DOHH2 (cell line): ENCODE measurements around the gene PGBD2.

Experiments
- H3F3A ChIP-seq: fragments of 200-600 bp; sonication (generic), shearing (Covaris generic); 2 replicates; pipeline ENCODE4 v1.6.0; 2016; ENCODE audit warnings: antibody characterized with exemption, mild to moderate bottlenecking; ENCODE audit not compliant: control insufficient read depth, insufficient read depth
- H3K27ac ChIP-seq: fragments of 200-600 bp; sonication (generic); 2 replicates; pipeline ENCODE4 v1.5.1; 2014; ENCODE audit warnings: low read depth, mild to moderate bottlenecking, low read length, moderate library complexity
- H3K27me3 ChIP-seq: fragments of 200-600 bp; sonication (generic); 2 replicates; pipeline ENCODE4 v1.6.1; 2014; ENCODE audit warnings: mild to moderate bottlenecking, low read length, mixed read lengths; ENCODE audit not compliant: control insufficient read depth
- H3K36me3 ChIP-seq: fragments of 200-600 bp; sonication (generic); 2 replicates; pipeline ENCODE4 v1.6.1; 2014; ENCODE audit warnings: mild to moderate bottlenecking, low read length, moderate library complexity, mixed read lengths; ENCODE audit not compliant: control insufficient read depth
- H3K4me1 ChIP-seq: fragments of 200-600 bp; sonication (generic); 2 replicates; pipeline ENCODE4 v1.6.1; 2014; ENCODE audit warnings: mild to moderate bottlenecking, low read length, mixed read lengths; ENCODE audit not compliant: control insufficient read depth
- H3K4me2 ChIP-seq: fragments of 200-600 bp; sonication (generic); 2 replicates; pipeline ENCODE4 v1.6.0; 2014; ENCODE audit warnings: mild to moderate bottlenecking, low read length, moderate library complexity
- H3K4me3 ChIP-seq: fragments of 200-600 bp; sonication (generic); 2 replicates; pipeline ENCODE4 v1.5.1; 2014; ENCODE audit warnings: mild to moderate bottlenecking, low read length, mixed read lengths
- H3K79me2 ChIP-seq: fragments of 200-600 bp; sonication (generic); 2 replicates; pipeline ENCODE4 v1.6.1; 2014; ENCODE audit warnings: mild to moderate bottlenecking, low read length, mixed read lengths; ENCODE audit not compliant: control insufficient read depth
- H3K9me2 ChIP-seq: fragments of 200-600 bp; sonication (generic); replicated peaks from 2 replicates; pipeline ENCODE4 v1.6.1; 2014; ENCODE audit warnings: mild to moderate bottlenecking, low read length, mixed read lengths; ENCODE audit not compliant: control insufficient read depth
- H3K9me3 ChIP-seq: fragments of 200-600 bp; sonication (generic); 2 replicates; pipeline ENCODE4 v1.6.1; 2014; ENCODE audit warnings: antibody characterized with exemption, low read length, mixed read lengths; ENCODE audit not compliant: control insufficient read depth, insufficient read depth
- H4K20me1 ChIP-seq: fragments of 200-600 bp; sonication (generic); 2 replicates; pipeline ENCODE4 v1.6.0; 2014; ENCODE audit warnings: low read depth, mild to moderate bottlenecking, antibody characterized with exemption, low read length, moderate library complexity; ENCODE audit not compliant: control insufficient read depth, insufficient read depth
- CTCF ChIP-seq: fragments of 200-600 bp; sonication (generic); IDR thresholded peaks from one replicate; pipeline ENCODE4 v1.5.1; 2014; ENCODE audit warnings: antibody characterized with exemption, mild to moderate bottlenecking, low read depth, low read length; ENCODE audit not compliant: poor library complexity, severe bottlenecking
- EZH2phosphoT487 ChIP-seq: fragments of 200-600 bp; sonication (generic); IDR thresholded peaks from 2 replicates; pipeline ENCODE4 v1.6.1; 2017; ENCODE audit warnings: borderline replicate concordance, mild to moderate bottlenecking, antibody characterized with exemption, low read length, moderate library complexity, mixed read lengths

Gene PGBD2

DNA sequence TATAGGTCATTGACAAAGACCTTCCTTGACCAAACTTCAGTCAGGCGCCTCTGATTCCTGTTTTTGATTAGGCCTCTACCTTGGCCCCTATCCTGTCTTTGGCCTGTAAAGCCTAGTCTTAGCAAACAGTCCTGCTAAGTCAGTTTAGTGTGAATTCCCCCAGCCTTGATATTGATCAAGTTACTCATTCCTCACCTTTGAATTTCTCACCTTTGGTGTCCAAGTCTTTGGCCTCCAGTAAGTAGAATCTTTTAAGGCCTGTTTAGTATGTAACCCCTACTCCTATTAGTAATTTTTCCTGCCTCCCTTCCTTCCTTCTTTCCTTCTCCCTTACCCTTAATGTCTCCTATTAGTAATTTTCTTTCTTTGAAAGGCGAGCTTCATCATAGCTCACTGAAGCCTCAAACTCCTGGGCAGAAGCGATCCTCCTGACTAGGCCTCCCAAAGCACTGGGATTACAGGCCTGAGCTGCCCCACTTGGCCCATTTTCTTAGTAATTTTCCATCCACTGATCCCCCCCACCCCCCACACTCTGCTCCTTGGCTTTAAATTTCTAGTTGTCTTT lies 34.1 kb upstream of the PGBD2 start:
- H3K9me2 ChIP-seq = no peaks in the 10 kb centered on the region
- no peaks in the 10 kb centered on the region for H3K79me2 ChIP-seq
- H3K4me1 ChIP-seq = peaks cover 19% of the 10 kb centered on the region

DNA sequence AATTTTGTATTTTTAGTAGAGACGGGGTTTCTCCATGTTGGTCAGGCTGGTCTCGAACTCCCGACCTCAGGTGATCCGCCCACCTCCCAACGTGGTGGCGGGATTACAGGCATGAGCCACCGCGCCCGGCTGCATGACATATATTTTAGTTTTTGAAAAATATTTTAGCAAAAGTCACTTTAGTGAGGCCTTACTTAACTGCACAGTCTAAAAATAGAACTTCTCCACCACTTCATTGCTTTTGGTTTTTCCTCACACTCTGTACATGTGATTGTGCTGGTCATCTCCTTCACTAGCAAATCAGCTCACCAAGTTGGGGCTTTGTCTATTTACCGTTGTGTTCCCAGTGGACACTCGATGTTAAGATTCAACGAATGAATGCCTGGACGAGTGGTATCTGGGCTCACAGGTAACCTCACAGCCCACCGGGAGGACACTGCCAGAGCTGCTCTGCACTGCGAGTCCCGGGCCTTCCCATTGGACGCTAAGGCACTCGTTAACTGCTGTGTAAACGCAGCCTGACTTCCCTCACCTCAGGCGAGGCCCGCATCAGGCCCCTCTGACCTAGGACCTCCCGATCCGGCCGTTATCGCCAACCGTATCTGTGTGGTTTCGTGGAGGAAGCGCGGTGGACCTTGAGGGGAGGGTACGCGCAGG lies 33.2 kb upstream of the PGBD2 start:
- Histone ChIP-seq H3K27ac (peak overlapping the region; percentile 48), H3K27me3 (no peaks in the 10 kb centered on the region), H3K4me1 (peaks cover 19% of the 10 kb centered on the region), H4K20me1 (no peaks in the 10 kb centered on the region), H3K4me3 (peak overlapping the region; percentile 79), H3K79me2 (no peaks in the 10 kb centered on the region), H3K4me2 (peak overlapping the region; percentile 85), H3K36me3 (no peaks in the 10 kb centered on the region), H3F3A (peaks cover 25% of the 10 kb centered on the region), H3K9me3 (no peaks in the 10 kb centered on the region), H3K9me2 (no peaks in the 10 kb centered on the region)
- no peak for TF ChIP-seq CTCF
- TF ChIP-seq EZH2phosphoT487 = no peak

More for the DNA sequence above, 34.1 kb upstream of the PGBD2 start:
- Histone ChIP-seq H3K4me3 (peak overlapping the region; percentile 79; the same call in 1 of the 2 replicates), H3K4me2 (peak overlapping the region; percentile 85), H3K27me3 (no peaks in the 10 kb centered on the region), H3K9me3 (no peaks in the 10 kb centered on the region), H3K27ac (no peak overlapping the region), H3F3A (peaks cover 25% of the 10 kb centered on the region), H3K36me3 (no peaks in the 10 kb centered on the region), H4K20me1 (no peaks in the 10 kb centered on the region)
- TF ChIP-seq CTCF = no peak
- no peak for TF ChIP-seq EZH2phosphoT487

- no peak for TF ChIP-seq CTCF
- no peak for TF ChIP-seq EZH2phosphoT487
- Histone ChIP-seq H3K4me1 (peaks cover 19% of the 10 kb centered on the region), H3K27me3 (no peaks in the 10 kb centered on the region), H3K9me3 (no peaks in the 10 kb centered on the region), H3K9me2 (no peaks in the 10 kb centered on the region), H3K4me3 (peak overlapping the region; percentile 79), H3K79me2 (no peaks in the 10 kb centered on the region), H3K4me2 (peak overlapping the region; percentile 85), H3F3A (peaks cover 25% of the 10 kb centered on the region), H4K20me1 (no peaks in the 10 kb centered on the region), H3K27ac (peak overlapping the region; percentile 48), H3K36me3 (no peaks in the 10 kb centered on the region)
Measured at GRCh38 chr1:248873409-248873992, 32.5 kb upstream of the PGBD2 start.
